ENCODE measurements around the gene MCEMP1. TPM values are rescaled to one million over a fixed set of nuclear protein-coding genes. Genes with fewer than 3 reads are reported as not detected.
A peak's percentile ranks its signal among the peaks of the same experiment; 100 is the strongest.

Gene MCEMP1
- total and polyA plus RNA-seq, 2 donors from 2014 or later = 0.28 to 0.38 TPM

DNA sequence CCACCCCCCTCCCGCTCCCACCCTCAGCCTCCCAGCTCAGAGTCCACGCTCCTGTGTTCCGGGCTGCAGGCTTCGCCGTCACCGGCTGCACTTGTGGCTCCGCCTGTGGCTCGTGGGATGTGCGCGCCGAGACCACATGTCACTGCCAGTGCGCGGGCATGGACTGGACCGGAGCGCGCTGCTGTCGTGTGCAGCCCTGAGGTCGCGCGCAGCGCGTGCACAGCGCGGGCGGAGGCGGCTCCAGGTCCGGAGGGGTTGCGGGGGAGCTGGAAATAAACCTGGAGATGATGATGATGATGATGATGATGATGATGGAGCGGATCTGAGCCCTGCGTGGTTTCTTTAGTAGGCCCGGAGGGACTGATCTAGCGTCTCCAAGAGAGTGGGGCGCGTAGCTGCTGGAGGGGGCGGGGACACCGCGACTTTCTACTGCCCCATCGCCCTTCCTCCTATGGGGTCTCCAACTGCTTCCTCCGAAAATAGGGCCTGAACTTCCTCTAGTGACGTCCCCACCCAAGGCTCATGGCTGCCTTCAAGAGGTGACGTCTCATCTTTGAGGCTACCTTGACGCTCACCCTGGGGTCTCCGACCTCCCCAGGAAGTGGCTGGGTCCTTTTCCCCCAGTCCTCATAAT is 6.6 kb upstream of the MCEMP1 start:
- TF ChIP-seq, protein P1, sequence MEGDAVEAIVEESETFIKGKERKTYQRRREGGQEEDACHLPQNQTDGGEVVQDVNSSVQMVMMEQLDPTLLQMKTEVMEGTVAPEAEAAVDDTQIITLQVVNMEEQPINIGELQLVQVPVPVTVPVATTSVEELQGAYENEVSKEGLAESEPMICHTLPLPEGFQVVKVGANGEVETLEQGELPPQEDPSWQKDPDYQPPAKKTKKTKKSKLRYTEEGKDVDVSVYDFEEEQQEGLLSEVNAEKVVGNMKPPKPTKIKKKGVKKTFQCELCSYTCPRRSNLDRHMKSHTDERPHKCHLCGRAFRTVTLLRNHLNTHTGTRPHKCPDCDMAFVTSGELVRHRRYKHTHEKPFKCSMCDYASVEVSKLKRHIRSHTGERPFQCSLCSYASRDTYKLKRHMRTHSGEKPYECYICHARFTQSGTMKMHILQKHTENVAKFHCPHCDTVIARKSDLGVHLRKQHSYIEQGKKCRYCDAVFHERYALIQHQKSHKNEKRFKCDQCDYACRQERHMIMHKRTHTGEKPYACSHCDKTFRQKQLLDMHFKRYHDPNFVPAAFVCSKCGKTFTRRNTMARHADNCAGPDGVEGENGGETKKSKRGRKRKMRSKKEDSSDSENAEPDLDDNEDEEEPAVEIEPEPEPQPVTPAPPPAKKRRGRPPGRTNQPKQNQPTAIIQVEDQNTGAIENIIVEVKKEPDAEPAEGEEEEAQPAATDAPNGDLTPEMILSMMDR (IDR thresholded peaks at IDR 0.05; ENCODE audit: borderline replicate concordance, extremely low read depth, insufficient read depth) = no peak
- no peaks in the 10 kb centered on the region for H3K36me3 ChIP-seq (ENCODE audit: control insufficient read depth in 2 of 3, insufficient read depth in 3 of 3, low read length in 3 of 3)
- intact Hi-C loops (cut with DNase I) = no loop called here
- DNase-seq = peak in 4 of 5 donors; percentile 49 to 73 (median 67)
- peaks cover 0 to 4% (median 0%) of the 10 kb centered on the region in 3 donors for H3K9me3 ChIP-seq (ENCODE audit: control insufficient read depth in 2 of 3, insufficient read depth in 1 of 3, low read length in 3 of 3)
- H3K4me1 ChIP-seq (ENCODE audit: control insufficient read depth in 2 of 3, insufficient read depth in 2 of 3, low read depth in 1 of 3, low read length in 3 of 3) = no peaks in the 10 kb centered on the region
- H3K9ac ChIP-seq (ENCODE audit: low read length in 3 of 3) = no peak overlapping the region
- no peak overlapping the region for H3K4me3 ChIP-seq (ENCODE audit: low read length in 3 of 3)
- no peak overlapping the region for H3K27ac ChIP-seq (ENCODE audit: low read depth in 2 of 2, low read length in 2 of 2)
- peaks cover 2% of the 10 kb centered on the region for H3K27me3 ChIP-seq (ENCODE audit: control insufficient read depth, insufficient read depth, low read length)
- no peak for FAIRE-seq

DNA sequence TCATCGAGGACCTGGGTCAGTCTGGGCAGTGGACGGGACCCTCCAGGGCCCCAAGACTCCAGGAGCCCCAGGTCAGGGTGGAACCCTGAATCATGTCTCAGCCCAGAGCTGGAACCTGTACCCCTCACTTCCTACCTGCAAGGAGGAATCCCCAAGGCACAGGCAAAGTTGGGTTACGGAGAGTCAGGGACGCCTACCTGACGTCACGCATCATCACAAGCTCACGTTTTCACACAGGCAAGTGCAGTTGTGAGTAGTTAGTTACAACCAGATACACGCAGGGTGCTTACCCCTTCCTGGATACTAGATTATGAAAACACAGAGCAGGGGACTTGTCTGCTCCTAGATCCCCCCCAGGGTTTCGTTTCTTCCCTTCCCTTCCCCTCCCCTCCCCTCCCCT is 6.1 kb upstream of the MCEMP1 start:
- DNase-seq (no peak), FAIRE-seq (no peak)
- intact Hi-C loops (cut with DNase I) = no loop called here
- Histone ChIP-seq H3K4me3 (ENCODE audit: low read length in 3 of 3) (no peak overlapping the region), H3K27ac (ENCODE audit: low read depth in 2 of 2, low read length in 2 of 2) (no peak overlapping the region), H3K4me1 (ENCODE audit: control insufficient read depth in 2 of 3, insufficient read depth in 2 of 3, low read depth in 1 of 3, low read length in 3 of 3) (no peaks in the 10 kb centered on the region), H3K9ac (ENCODE audit: low read length in 3 of 3) (no peak overlapping the region), H3K27me3 (ENCODE audit: control insufficient read depth, insufficient read depth, low read length) (peaks cover 2% of the 10 kb centered on the region), H3K36me3 (ENCODE audit: control insufficient read depth in 2 of 3, insufficient read depth in 3 of 3, low read length in 3 of 3) (no peaks in the 10 kb centered on the region), H3K9me3 (ENCODE audit: control insufficient read depth in 2 of 3, insufficient read depth in 1 of 3, low read length in 3 of 3) (peaks cover 0 to 4% (median 0%) of the 10 kb centered on the region in 3 donors)
- TF ChIP-seq, protein P1 (IDR thresholded peaks at IDR 0.05; ENCODE audit: borderline replicate concordance, extremely low read depth, insufficient read depth) = no peak

DNA sequence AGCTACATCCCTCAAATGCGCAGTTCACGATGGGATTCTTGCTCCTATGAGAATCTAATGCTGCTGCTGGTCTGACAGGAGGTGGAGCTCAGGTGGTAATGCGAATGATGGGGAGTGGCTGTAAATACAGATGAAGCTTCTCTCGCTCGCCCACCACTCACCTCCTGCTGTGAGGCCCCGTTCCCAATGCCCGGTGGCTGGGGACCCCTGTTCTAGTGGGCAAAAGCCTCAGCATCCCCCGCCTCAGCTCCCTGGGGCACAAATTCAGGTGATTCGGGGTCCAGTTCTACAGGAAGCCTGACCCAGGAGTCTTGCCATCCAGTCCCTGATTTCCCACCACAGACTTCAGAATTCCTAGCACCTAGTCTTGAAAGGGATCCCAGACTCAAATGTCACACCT is 4.4 kb upstream of the MCEMP1 start:
- H3K4me3 ChIP-seq (ENCODE audit: low read length in 3 of 3) = no peak overlapping the region
- DNase-seq (no peak), FAIRE-seq (no peak)
- H3K9me3 ChIP-seq (ENCODE audit: control insufficient read depth in 2 of 3, insufficient read depth in 1 of 3, low read length in 3 of 3) = peaks cover 0 to 4% (median 0%) of the 10 kb centered on the region in 3 donors
- H3K27me3 ChIP-seq (ENCODE audit: control insufficient read depth, insufficient read depth, low read length) = peaks cover 2% of the 10 kb centered on the region
- no peaks in the 10 kb centered on the region for H3K36me3 ChIP-seq (ENCODE audit: control insufficient read depth in 2 of 3, insufficient read depth in 3 of 3, low read length in 3 of 3)
- H3K4me1 ChIP-seq (ENCODE audit: control insufficient read depth in 2 of 3, insufficient read depth in 2 of 3, low read depth in 1 of 3, low read length in 3 of 3) = no peaks in the 10 kb centered on the region
- no peak overlapping the region for H3K27ac ChIP-seq (ENCODE audit: low read depth in 2 of 2, low read length in 2 of 2)
- intact Hi-C loops (cut with DNase I) = no loop called here
- TF ChIP-seq, protein P1 (IDR thresholded peaks at IDR 0.05; ENCODE audit: borderline replicate concordance, extremely low read depth, insufficient read depth) = no peak
- no peak overlapping the region for H3K9ac ChIP-seq (ENCODE audit: low read length in 3 of 3)
